ENCODE measurements around the gene CDC14B.

- TF ChIP-seq, protein P1, sequence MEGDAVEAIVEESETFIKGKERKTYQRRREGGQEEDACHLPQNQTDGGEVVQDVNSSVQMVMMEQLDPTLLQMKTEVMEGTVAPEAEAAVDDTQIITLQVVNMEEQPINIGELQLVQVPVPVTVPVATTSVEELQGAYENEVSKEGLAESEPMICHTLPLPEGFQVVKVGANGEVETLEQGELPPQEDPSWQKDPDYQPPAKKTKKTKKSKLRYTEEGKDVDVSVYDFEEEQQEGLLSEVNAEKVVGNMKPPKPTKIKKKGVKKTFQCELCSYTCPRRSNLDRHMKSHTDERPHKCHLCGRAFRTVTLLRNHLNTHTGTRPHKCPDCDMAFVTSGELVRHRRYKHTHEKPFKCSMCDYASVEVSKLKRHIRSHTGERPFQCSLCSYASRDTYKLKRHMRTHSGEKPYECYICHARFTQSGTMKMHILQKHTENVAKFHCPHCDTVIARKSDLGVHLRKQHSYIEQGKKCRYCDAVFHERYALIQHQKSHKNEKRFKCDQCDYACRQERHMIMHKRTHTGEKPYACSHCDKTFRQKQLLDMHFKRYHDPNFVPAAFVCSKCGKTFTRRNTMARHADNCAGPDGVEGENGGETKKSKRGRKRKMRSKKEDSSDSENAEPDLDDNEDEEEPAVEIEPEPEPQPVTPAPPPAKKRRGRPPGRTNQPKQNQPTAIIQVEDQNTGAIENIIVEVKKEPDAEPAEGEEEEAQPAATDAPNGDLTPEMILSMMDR (IDR thresholded peaks at IDR 0.05): peak in 3 of 4 experiments; percentile 40 to 55 (median 45)
- no peak for TF ChIP-seq EP300 (IDR thresholded peaks at IDR 0.05)
Measured at GRCh38 chr9:96654450-96655197, 35.0 kb upstream of the CDC14B start.

Measured in gastroesophageal sphincter (tissue), 3 donors.